GM18507 (cell line): ENCODE measurements around the gene TLCD3B.

Experiments
- DNase-seq: peaks from one replicate; pipeline ENCODE4 v3.0.0; 2011; ENCODE audit warnings: low read depth; ENCODE audit not compliant: insufficient read length; ENCODE audit errors: extremely low spot score
- FAIRE-seq: peaks from 2 replicates; lab custom pipeline; 2011; peaks lifted over from hg19 to GRCh38; lab: Jason Lieb, UNC

The TLCD3B gene

DNA sequence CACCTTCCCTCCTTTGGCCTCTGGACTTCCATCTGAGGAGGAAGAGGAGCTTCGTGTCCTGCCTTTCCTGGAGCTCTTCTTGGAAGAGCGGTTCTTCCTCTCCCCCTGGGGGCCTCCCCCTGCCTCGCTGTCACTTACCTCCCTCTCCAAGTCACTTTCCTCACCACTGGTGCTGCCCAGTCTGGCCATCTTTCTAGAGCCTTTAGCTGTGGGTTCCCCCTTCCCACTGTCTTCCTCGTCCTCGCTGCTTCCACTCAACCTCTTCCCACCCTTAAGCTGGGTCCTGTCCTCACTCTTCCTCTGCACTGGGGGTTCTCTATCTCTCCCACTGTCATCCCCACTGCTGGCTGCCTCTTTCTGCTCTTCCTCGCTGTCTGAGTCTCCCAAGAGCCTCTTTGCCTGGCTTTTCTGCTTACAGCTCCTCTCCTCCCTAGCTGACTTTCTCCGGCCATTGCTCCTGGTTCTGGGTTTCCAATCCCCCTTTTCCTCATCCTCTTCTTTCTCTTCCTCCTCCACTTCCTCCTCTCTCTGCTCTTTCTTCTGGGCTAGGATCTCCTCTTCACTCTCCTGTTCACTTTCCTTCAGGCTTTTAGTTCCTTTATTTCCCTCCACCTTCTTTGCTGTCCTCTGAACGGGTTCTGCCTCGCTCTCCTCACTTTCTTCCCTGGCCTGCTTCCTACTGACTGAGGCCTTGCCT lies 37.0 kb downstream of the TLCD3B start:
- DNase-seq (no peak), FAIRE-seq (no peak)

DNA sequence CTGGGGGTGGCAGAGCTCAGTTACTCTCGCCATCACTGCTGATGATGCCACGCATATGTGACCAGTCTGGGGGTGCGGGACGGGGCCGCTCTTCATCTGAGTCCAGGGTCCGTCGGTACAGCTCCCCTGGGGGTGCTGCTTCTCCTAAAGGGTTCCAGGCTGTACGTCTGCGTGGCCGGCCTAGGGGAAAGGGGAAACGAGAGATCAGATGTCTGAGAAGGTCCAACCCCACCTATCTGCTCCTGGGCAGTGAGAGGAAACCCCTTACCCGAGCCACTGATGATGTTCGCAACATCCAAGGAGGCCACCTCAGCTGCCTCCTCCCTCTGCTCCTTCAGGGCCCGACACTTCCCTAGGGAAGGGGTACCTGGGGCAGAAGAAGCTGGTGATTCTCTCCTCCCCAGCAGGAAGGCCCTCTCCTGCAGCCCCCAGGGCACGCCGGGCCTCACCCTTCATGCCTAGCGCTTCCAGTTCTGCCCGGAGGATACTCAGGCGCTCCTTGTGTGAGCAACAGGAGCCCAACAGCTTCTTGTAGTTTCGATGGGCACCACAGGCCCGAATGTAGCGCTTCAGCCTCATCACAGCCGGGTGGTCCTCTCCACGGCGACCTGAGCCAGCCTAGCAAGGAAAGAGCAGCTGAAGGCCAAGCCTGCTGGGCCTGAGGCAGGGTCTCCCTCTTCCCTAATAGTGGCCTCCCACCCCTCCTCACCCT lies 37.7 kb downstream of the TLCD3B start:
- FAIRE-seq (no peak), DNase-seq (no peak)

DNA sequence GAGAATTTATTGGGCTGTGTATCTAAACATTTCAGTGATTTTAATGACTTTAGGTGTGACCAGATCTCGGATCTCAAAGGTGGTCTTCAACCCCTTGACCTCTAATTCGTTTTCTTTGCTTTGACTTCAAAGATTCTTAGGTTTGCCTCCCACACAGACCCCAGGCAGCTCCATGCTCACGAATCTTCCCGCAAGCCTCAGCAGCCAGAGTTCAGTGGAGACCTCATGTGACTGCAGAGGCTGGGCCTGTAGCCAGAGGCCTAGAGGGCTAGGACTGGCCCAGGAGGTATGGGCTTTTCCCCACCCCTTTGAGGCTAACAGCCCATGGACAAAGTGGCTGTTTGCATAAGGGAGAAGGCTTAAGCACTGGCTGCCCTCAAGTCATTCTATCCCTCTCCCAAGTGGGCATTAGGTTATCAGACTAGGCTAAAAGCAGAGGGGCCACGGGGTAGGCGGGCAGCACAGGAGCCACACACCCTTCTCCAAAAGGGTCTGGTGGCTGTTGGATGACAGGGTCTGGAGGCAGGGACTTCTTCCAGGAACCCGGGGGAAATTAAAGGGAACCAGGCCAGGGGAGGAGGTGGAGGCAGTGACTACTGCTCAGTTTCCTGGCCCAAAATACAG lies 38.6 kb downstream of the TLCD3B start:
- no peak for DNase-seq
- no peak for FAIRE-seq

DNA sequence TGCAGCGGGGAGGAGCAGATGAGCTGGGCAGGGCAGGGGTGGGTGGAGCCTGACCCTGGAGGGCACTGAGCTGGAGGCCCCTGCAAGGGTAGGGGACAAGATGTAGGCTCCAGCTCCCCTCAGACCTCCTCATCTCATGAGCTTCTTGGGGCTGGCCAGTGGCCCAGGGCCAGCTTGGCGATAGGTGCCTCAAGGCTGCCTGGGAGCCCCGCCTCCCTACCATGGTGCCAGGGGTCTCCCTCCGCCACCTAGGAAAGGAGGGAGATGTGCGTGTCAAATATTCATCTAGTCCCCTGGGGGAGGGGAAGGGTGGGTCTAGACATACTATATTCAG lies 39.5 kb downstream of the TLCD3B start:
- DNase-seq (no peak), FAIRE-seq (no peak)

DNA sequence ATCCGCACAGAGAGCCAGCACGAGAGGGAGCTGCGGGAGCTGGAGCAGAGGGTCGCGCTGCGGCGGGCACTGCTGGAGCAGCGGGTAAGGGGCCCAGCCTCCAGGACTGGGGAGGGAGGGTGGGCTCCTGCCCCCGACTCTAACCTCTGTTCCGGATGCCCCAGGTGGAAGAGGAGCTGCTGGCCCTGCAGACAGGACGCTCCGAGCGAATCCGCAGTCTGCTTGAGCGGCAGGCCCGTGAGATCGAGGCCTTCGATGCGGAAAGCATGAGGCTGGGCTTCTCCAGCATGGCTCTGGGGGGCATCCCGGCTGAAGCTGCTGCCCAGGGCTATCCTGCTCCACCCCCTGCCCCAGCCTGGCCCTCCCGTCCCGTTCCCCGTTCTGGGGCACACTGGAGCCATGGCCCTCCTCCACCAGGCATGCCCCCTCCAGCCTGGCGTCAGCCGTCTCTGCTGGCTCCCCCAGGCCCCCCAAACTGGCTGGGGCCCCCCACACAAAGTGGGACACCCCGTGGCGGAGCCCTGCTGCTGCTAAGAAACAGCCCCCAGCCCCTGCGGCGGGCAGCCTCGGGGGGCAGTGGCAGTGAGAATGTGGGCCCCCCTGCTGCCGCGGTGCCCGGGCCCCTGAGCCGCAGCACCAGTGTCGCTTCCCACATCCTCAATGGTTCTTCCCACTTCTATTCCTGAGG lies 40.0 kb downstream of the TLCD3B start:
- DNase-seq: no peak
- no peak for FAIRE-seq

DNA sequence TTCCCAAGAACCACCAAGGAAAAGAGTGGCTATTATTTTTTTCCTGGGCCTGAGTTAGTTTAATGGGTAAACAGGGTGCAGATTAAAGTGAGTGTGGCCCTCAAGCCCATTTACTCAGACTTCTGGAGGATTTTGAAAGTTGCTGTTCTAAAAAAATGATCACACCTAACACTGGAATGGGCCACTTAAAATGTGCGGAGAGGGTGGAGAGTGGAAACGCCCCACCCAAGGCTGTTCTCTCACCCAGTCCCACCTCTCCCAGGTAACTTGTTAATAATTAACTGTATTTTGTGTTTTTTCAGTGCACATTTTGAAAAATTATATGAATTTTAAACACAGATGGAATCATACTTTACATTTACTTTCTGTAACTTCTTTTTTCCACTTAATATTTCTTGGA lies 41.0 kb downstream of the TLCD3B start:
- FAIRE-seq: no peak

DNA sequence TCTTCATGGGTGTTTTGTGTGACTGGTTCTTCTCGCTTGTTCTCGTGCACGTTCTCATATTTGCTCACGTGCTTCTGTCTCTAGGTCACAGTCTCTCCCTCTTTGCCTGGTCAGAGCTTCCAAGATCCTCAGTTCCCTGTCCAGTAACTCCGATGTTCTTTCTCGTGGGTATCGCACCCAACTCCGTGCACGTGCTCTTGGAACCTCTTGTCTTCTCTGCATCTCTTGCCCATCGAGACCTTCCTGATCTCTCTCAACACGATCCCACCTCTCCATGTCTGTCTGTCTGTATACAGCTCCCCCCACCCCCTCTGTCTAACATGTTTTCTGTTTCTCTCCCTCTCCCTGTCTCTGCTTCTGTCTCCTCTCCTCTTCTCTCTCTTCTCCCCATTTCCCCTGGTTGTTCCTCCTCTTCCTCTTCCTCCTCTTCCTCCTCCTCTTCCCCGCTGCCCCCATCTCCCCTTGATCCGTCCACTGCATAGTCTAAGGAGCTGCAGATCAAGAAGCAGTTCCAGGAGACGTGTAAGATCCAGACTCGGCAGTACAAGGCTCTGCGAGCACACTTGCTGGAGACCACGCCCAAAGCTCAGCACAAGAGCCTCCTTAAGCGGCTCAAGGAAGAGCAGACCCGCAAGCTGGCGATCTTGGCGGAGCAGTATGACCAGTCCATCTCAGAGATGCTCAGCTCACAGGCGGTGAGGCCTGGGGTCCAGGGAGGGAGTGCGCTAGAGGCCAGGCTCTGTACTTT lies 41.8 kb downstream of the TLCD3B start:
- DNase-seq (no peak), FAIRE-seq (no peak)

More for the DNA sequence above, 41.0 kb downstream of the TLCD3B start:
- DNase-seq: no peak

DNA sequence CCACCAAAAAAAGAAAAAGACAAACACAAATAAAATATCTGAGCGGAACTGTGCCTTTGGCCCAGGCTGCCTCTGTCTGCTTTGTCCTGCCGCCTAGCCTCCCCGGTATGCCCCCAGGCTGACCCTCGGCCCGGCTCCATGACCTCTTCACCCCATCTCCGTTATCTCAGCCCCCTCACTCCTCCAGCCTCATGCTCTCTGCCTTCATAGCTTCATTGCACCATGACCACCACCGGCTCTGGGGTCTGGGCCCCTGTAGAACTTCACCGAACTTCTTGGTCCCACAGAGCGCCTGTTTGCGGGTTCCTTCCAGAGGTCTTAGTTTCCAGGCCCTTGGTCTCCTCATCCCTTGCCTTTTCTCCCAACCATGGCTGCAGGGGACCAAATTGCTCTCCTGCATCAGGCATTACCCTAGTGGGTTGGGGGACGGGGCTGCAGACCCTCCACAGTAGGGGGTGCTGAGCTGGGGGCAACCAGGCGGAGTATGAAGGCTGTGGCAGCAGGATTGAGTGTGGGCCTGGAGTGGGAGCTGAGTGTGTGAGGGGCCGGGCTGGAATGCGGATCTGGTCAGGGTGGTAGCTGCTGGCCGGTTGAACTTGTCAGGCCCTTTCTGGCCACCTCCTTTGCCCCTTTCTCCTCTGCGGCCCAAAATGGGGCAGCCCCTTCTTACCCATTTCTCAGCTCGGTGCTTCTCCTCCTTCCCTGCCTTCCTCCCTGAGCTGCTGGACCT lies 42.6 kb downstream of the TLCD3B start:
- FAIRE-seq (no peak), DNase-seq (no peak)

DNA sequence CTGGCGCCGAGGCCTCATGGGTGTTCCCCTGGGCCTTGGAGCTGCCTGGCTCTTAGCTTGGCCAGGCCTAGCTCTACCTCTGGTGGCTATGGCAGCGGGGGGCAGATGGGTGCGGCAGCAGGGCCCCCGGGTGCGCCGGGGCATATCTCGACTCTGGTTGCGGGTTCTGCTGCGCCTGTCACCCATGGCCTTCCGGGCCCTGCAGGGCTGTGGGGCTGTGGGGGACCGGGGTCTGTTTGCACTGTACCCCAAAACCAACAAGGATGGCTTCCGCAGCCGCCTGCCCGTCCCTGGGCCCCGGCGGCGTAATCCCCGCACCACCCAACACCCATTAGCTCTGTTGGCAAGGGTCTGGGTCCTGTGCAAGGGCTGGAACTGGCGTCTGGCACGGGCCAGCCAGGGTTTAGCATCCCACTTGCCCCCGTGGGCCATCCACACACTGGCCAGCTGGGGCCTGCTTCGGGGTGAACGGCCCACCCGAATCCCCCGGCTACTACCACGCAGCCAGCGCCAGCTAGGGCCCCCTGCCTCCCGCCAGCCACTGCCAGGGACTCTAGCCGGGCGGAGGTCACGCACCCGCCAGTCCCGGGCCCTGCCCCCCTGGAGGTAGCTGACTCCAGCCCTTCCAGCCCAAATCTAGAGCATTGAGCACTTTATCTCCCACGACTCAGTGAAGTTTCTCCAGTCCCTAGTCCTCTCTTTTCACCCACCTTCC lies 43.5 kb downstream of the TLCD3B start:
- no peak for DNase-seq
- FAIRE-seq: no peak

DNA sequence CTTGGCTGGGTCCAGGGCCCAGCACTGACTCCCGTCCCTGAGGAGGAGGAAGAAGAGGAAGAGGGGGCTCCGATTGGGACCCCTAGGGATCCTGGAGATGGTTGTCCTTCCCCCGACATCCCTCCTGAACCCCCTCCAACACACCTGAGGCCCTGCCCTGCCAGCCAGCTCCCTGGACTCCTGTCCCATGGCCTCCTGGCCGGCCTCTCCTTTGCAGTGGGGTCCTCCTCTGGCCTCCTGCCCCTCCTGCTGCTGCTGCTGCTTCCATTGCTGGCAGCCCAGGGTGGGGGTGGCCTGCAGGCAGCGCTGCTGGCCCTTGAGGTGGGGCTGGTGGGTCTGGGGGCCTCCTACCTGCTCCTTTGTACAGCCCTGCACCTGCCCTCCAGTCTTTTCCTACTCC lies 44.1 kb downstream of the TLCD3B start:
- no peak for FAIRE-seq
- no peak for DNase-seq

DNA sequence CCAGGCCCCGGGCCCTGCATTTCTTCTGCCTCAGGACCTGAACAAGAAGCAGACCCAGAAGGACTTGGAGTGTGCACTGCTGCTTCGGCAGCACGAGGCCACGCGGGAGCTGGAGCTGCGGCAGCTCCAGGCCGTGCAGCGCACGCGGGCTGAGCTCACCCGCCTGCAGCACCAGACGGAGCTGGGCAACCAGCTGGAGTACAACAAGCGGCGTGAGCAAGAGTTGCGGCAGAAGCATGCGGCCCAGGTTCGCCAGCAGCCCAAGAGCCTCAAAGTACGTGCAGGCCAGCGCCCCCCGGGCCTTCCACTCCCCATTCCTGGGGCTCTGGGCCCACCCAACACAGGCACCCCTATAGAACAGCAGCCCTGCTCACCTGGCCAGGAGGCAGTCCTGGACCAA lies 44.8 kb downstream of the TLCD3B start:
- FAIRE-seq (no peak), DNase-seq (no peak)

DNA sequence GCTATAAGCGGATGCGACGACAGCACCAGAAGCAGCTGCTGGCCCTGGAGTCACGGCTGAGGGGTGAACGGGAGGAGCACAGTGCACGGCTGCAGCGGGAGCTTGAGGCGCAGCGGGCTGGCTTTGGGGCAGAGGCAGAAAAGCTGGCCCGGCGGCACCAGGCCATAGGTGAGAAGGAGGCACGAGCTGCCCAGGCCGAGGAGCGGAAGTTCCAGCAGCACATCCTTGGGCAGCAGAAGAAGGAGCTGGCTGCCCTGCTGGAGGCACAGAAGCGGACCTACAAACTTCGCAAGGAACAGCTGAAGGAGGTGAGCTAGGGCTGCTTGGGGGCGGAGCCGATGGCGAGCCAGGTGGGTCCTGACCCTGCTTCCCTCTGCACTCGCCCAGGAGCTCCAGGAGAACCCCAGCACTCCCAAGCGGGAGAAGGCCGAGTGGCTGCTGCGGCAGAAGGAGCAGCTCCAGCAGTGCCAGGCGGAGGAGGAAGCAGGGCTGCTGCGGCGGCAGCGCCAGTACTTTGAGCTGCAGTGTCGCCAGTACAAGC lies 45.7 kb downstream of the TLCD3B start:
- FAIRE-seq (no peak), DNase-seq (no peak)

DNA sequence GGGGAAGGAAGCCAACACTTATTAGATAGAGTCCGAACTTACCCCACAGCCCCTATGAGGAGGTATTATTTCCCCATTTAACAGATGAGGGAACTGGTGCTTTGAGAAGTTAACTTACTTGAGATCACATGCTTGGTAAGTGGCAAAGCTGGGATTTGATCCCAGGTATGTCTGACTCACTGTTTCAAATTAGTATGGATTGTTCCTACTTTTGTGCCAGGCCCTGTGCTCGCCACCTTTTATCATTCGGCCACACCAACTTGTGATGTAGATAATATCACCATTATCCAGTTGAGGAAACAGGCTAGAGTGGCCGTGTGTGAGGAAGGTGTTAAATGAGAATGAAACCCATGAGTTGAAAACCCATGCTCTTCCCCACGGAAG lies 46.3 kb downstream of the TLCD3B start:
- no peak for FAIRE-seq
- no peak for DNase-seq

DNA sequence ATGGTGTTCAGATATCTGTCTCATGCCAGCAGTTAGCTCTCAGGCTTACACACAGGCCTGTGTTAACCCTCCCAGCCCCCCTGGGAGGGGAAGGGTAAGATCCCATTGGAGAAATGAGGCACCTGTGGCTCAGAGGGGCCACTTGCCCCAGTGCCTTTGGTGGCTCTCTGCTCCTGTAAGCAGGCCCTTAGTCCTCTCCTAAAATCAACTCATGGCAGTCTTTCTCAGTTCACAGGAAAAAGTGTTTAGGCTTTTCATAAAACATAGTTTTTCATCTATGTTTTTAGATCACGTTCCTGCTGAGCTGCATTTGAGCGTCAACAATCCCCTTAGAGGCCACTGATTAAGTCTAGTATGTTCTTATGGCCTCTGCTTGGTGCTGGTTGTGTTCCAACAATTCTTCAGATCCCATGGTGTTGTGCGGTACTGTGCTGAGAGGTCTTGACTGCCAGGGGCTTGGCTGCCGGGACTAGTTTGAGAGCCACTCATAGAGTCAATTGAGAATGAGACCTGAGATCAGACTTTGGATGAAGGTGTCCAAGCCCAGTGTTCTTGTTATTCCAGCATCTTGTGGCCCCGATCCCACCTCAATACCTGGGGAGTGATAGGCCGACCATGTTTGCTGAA lies 46.8 kb downstream of the TLCD3B start:
- DNase-seq (no peak), FAIRE-seq (no peak)

DNA sequence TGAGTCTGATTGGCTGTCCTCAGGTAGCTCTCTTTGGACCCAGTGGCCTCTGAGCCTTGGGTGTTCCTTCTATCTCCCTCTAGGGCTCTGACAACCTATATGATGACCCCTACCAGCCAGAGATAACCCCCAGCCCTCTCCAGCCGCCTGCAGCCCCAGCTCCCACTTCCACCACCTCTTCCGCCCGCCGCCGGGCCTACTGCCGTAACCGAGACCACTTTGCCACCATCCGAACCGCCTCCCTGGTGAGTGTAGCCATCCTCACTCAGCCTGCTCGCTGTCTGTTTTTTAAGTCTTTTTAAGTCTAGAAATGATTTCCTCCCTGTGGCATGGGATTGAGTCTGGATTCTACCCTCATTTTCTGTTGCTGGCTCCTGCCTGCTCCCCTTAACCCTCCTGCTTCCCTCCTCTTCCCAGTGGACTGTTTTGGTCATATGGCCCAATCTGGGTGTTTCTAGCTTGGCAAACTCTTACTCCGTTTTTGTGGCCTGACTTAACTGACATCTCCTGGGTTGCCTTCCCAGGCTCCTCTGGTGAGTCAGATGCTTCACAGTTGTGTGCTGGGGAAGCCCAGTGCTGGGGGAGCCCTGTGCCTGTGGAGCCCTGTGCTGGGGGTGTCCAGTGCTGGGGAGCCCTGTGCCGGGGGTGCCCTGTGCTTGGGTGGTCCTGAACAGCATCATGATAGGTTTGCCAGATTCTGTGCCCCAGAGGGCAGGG lies 47.5 kb downstream of the TLCD3B start:
- FAIRE-seq: no peak

DNA sequence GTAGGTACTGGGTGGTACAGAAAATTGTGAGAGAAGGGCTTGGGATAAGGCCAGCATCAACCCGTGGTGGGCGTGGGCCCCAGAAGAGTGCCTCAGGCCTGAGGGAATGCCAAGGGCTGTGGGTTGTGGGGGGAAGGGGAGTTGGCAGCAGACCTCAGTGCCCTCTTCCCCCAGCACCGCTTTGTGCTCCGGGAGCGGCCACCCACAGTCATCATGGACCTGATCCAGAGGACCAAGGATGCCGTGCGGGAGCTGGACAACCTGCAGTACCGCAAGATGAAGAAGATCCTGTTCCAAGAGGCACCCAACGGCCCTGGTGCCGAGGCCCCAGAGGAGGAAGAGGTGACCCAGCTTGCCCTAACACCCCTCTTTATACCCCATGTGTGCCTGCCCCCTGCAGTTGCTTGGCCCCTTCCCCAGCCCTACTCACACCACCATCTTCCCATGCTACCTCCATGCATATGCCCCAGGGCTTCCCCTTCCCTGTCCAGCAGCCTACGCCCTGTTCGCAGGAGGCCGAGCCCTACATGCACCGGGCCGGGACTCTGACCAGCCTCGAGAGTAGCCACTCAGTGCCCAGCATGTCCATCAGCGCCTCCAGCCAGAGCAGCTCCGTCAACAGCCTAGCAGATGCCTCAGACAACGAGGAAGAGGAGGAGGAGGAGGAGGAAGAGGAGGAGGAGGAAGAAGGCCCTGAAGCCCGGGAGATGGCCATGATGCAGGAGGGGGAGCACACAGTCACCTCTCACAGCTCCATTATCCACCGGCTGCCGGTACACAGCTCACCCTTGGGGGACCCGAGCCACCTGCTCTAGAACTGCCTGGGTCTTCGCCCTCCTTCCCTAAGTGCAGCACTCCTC lies 48.3 kb downstream of the TLCD3B start:
- DNase-seq (no peak), FAIRE-seq (no peak)

More for the DNA sequence above, 47.5 kb downstream of the TLCD3B start:
- no peak for DNase-seq
